GM23338 (cell line): ENCODE data around the gene GSAP. TPM values are rescaled to one million over a fixed set of nuclear protein-coding genes. Genes with fewer than 3 reads are reported as not detected.

Source experiments
- ATAC-seq: fragments of 200-7000 bp; cut with Tn5 transposase; 3 replicates; pipeline ENCODE4 v1.9.1; 2020
- DNase-seq: peaks from one replicate; pipeline ENCODE4 v3.0.0-alpha.2; 2015; ENCODE audit warnings: low spot score
- H2AFZ ChIP-seq: fragments of 200-600 bp; sonication (generic); 2 replicates; pipeline ENCODE4 v1.8.0; 2016; ENCODE audit warnings: antibody characterized with exemption, mild to moderate bottlenecking, moderate library complexity
- H3F3A ChIP-seq: fragments of 200-600 bp; sonication (generic); replicated peaks from 2 replicates; pipeline ENCODE4 v1.8.0; 2017; ENCODE audit warnings: antibody characterized with exemption, mixed run types, low read depth
- H3K27ac ChIP-seq: fragments of 200-600 bp; sonication (generic); 2 replicates; pipeline ENCODE4 v1.6.1; 2016; ENCODE audit warnings: low read depth
- H3K27me3 ChIP-seq: fragments of 200-600 bp; sonication (generic); 2 replicates; pipeline ENCODE4 v1.8.0; 2016; ENCODE audit warnings: mild to moderate bottlenecking, mixed run types, moderate library complexity; ENCODE audit not compliant: insufficient read depth
- H3K36me3 ChIP-seq: fragments of 200-600 bp; sonication (generic); 2 replicates; pipeline ENCODE4 v1.8.0; 2016; ENCODE audit warnings: mild to moderate bottlenecking; ENCODE audit not compliant: insufficient read depth
- H3K4me1 ChIP-seq: fragments of 200-600 bp; sonication (generic); 2 replicates; pipeline ENCODE4 v1.8.0; 2016; ENCODE audit warnings: mild to moderate bottlenecking, moderate library complexity; ENCODE audit not compliant: insufficient read depth
- H3K4me2 ChIP-seq: fragments of 200-600 bp; sonication (generic); 2 replicates; pipeline ENCODE4 v1.7.1; 2017; ENCODE audit warnings: mixed run types
- H3K4me3 ChIP-seq: fragments of 200-600 bp; sonication (generic); 2 replicates; pipeline ENCODE4 v1.6.1; 2016; ENCODE audit warnings: mixed run types
- H3K79me2 ChIP-seq: fragments of 200-600 bp; sonication (generic); replicated peaks from 2 replicates; pipeline ENCODE4 v1.8.0; 2017; ENCODE audit warnings: mild to moderate bottlenecking; ENCODE audit not compliant: insufficient read depth
- H3K9me2 ChIP-seq: fragments of 200-600 bp; sonication (generic); 2 replicates; pipeline ENCODE4 v1.8.0; 2017; ENCODE audit not compliant: insufficient read depth
- H4K20me1 ChIP-seq: fragments of 200-600 bp; sonication (generic); replicated peaks from 2 replicates; pipeline ENCODE4 v1.8.0; 2017; ENCODE audit warnings: mild to moderate bottlenecking; ENCODE audit not compliant: insufficient read depth
- H3K27ac Mint-ChIP-seq: 2 replicates; pipeline ENCODE4 v1.8.0; 2020; ENCODE audit warnings: inconsistent platforms, mild to moderate bottlenecking, moderate library complexity, mixed read lengths
- H3K27me3 Mint-ChIP-seq: 3 replicates; pipeline ENCODE4 v1.8.0; 2022; ENCODE audit warnings: low read depth, mild to moderate bottlenecking, moderate library complexity, mixed read lengths, inconsistent platforms; ENCODE audit not compliant: insufficient read depth, poor library complexity
- H3K36me3 Mint-ChIP-seq: 3 replicates; pipeline ENCODE4 v1.8.0; 2021; ENCODE audit warnings: low read depth, mild to moderate bottlenecking, inconsistent platforms, moderate library complexity, mixed read lengths
- H3K4me1 Mint-ChIP-seq: 3 replicates; pipeline ENCODE4 v1.8.0; 2020; ENCODE audit warnings: mild to moderate bottlenecking, inconsistent platforms, mixed read lengths
- H3K4me3 Mint-ChIP-seq: 3 replicates; pipeline ENCODE4 v1.8.0; 2021; ENCODE audit warnings: moderate library complexity, mild to moderate bottlenecking, inconsistent platforms, mixed read lengths
- H3K9me3 Mint-ChIP-seq: 3 replicates; pipeline ENCODE4 v1.8.0; 2020; ENCODE audit warnings: moderate library complexity, mild to moderate bottlenecking, inconsistent platforms, mixed read lengths
- CREB1 ChIP-seq: fragments of 250-450 bp; sonication (Bioruptor Pico); IDR thresholded peaks from 2 replicates; pipeline ENCODE4 v1.5.0; 2020; ENCODE audit warnings: low read depth, mild to moderate bottlenecking, moderate library complexity
- CTCF ChIP-seq, 2 experiments: fragments of 200-600 bp in 1 of 2; sonication (generic) in 1 of 2; conservative IDR thresholded peaks; 2 replicates each; pipeline versions ENCODE4 v1.5.1 to v1.6.1; 2016 to 2017; ENCODE audit warnings: antibody characterized with exemption in 2 of 2, low read depth in 2 of 2, mild to moderate bottlenecking in 2 of 2, moderate library complexity in 1 of 2
- ETS1 ChIP-seq: IDR thresholded peaks from 2 replicates; pipeline ENCODE4 v1.6.1; 2016; ENCODE audit warnings: antibody characterized with exemption
- EZH2 ChIP-seq: fragments of 200-600 bp; sonication (generic); IDR thresholded peaks from one replicate; pipeline ENCODE4 v1.8.0; 2017; ENCODE audit warnings: antibody characterized with exemption, mild to moderate bottlenecking, low read depth; ENCODE audit not compliant: unreplicated experiment
- EZH2phosphoT487 ChIP-seq: fragments of 200-600 bp; sonication (generic); IDR thresholded peaks from one replicate; pipeline ENCODE4 v1.8.1; 2018; ENCODE audit warnings: antibody characterized with exemption; ENCODE audit not compliant: unreplicated experiment
- JUNB ChIP-seq: IDR thresholded peaks from one replicate; pipeline ENCODE4 v1.6.1; 2016; ENCODE audit warnings: antibody characterized with exemption; ENCODE audit not compliant: unreplicated experiment
- NANOG ChIP-seq: IDR thresholded peaks from 2 replicates; pipeline ENCODE4 v1.6.1; 2016; ENCODE audit warnings: antibody characterized with exemption, borderline replicate concordance
- POLR2AphosphoS5 ChIP-seq: IDR thresholded peaks from 2 replicates; pipeline ENCODE4 v1.6.1; 2016; ENCODE audit warnings: antibody characterized with exemption, low read depth
- REST ChIP-seq: IDR thresholded peaks from one replicate; pipeline ENCODE4 v1.6.1; 2018; ENCODE audit warnings: antibody characterized with exemption; ENCODE audit not compliant: unreplicated experiment
- STAT1 ChIP-seq: IDR thresholded peaks from one replicate; pipeline ENCODE4 v1.6.1; 2016; ENCODE audit warnings: antibody characterized with exemption; ENCODE audit not compliant: unreplicated experiment
- ZNF114 ChIP-seq: fragments of 250-450 bp; sonication (Bioruptor Pico); IDR thresholded peaks from 2 replicates; pipeline ENCODE4 v1.5.0; 2020; ENCODE audit warnings: mild to moderate bottlenecking, moderate library complexity
- ZNF331 ChIP-seq: fragments of 250-450 bp; sonication (Bioruptor Pico); IDR thresholded peaks from 2 replicates; pipeline ENCODE4 v1.5.0; 2020; ENCODE audit warnings: low read depth, mild to moderate bottlenecking, moderate library complexity
- ZNF462 ChIP-seq: fragments of 250-450 bp; sonication (Bioruptor Pico); IDR thresholded peaks from 2 replicates; pipeline ENCODE4 v1.5.0; 2020; ENCODE audit warnings: mild to moderate bottlenecking, moderate library complexity
- polyA plus RNA-seq: library from polyadenylated mRNA; unstranded; fragments of >200 nt; fragmentation: Nextera tagmentation; extraction: Ambion mirVana; gene quantifications from 2 replicates; pipeline ENCODE4 v1.2.1, GENCODE V29; 2016
- total RNA-seq: library from RNA; depleted of rRNA; stranded (reverse); fragments of >200 nt; shearing (Covaris generic); gene quantifications from 2 replicates; pipeline ENCODE4 v1.2.3, GENCODE V29; 2014

The GSAP gene
- total and polyA plus RNA-seq, 2 experiments from 2014 or later, result 0.63 to 1.1 TPM

- Histone ChIP-seq H3K4me3 (no peak overlapping the region), H3K4me2 (no peak overlapping the region), H3K27ac (no peak overlapping the region), H2AFZ (peak overlapping the region; percentile 63; the same call in 1 of the 2 replicates), H4K20me1 (no peaks in the 10 kb centered on the region), H3F3A (no peaks in the 10 kb centered on the region), H3K36me3 (no peaks in the 10 kb centered on the region), H3K4me1 (peaks cover 11% of the 10 kb centered on the region; the same call in 1 of the 2 replicates), H3K27me3 (no peaks in the 10 kb centered on the region), H3K9me2 (no peaks in the 10 kb centered on the region), H3K79me2 (no peaks in the 10 kb centered on the region)
- ATAC-seq (no peak), DNase-seq (no peak)
- Mint-ChIP-seq H3K36me3 (0 out of 3 replicates have a peak, but pooled peaks cover 2% of the 10 kb centered on the region), H3K4me3 (no peak overlapping the region), H3K4me1 (peaks cover 26% of the 10 kb centered on the region), H3K27ac (peak overlapping the region; percentile 88; the same call in 1 of the 2 replicates), H3K9me3 (peaks cover 6% of the 10 kb centered on the region; the same call in 1 of the 3 replicates), H3K27me3 (no peaks in the 10 kb centered on the region)
- TF ChIP-seq ZNF114 (CRISPR knock-in tag), result no peak
- TF ChIP-seq REST, result no peak
- no peak for TF ChIP-seq ETS1
- no peak for TF ChIP-seq ZNF462
- no peak for TF ChIP-seq NANOG
- no peak for TF ChIP-seq EZH2phosphoT487
- no peak for TF ChIP-seq STAT1
- TF ChIP-seq CTCF (conservative IDR thresholded peaks at IDR 0.05; ENCODE audit: low read depth in 2 of 2), result no peak
- TF ChIP-seq EZH2, result no peak
- TF ChIP-seq JUNB, result no peak
- no peak for TF ChIP-seq ZNF331
- no peak for TF ChIP-seq POLR2AphosphoS5
- no peak for TF ChIP-seq CREB1 (CRISPR knock-in tag)
These were observed 109.7 kb downstream of the GSAP start for GRCh38 chr7:77306231-77307067.
